Measurements from ENCODE around the gene CCDC39. TPM values are rescaled to one million over a fixed set of nuclear protein-coding genes. Genes with fewer than 3 reads are reported as not detected.

CCDC39 gene
- polyA plus RNA-seq, 1 of the 3 experiments (the other 2 are of a cell fraction): not detected

DNA sequence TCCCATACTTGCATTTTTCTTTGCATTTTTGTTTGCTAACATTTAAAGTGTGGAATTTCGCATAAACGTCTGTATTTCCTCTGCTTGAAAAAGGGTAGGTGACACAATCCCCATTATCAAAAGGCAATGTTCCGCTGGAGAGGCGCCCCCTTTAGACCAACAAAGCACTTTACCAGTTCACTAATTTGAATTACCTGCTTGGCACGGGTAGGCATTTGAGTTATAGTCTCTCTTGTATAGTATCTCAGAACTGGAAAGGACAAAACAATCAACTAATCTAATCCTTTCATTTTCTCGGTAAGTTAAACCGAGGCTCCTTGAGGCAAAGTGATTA lies 775 bp upstream of the CCDC39 start:
- Histone ChIP-seq H3K27ac (ENCODE audit: low read depth in 2 of 2, low read length in 1 of 2) (no peak overlapping the region), H3K79me2 (ENCODE audit: insufficient read depth) (no peaks in the 10 kb centered on the region; the same call in 1 of the 2 replicates), H4K20me1 (ENCODE audit: insufficient read depth) (no peaks in the 10 kb centered on the region), H3K9me2 (no peaks in the 10 kb centered on the region), H3K36me3 (replicated peaks in 1 of 2; ENCODE audit: control insufficient read depth in 1 of 2, insufficient read depth in 2 of 2, low read length in 1 of 2) (no peaks in the 10 kb centered on the region), H3K27me3 (ENCODE audit: insufficient read depth) (no peaks in the 10 kb centered on the region), H3K4me3 (ENCODE audit: low read depth in 2 of 2, low read length in 1 of 2) (peak overlapping the region; percentile 80 to 83), H3K9ac (peak overlapping the region; percentile 34; the same call in 1 of the 2 replicates), H3K9me3 (no peaks in the 10 kb centered on the region), H3K4me1 (ENCODE audit: control insufficient read depth in 1 of 2, insufficient read depth in 2 of 2, low read depth in 1 of 2, low read length in 1 of 2) (peaks cover 0 to 3% of the 10 kb centered on the region in 2 experiments; a peak in 2 of 4 replicates), H3K4me2 (peak overlapping the region; percentile 89), H2AFZ (ENCODE audit: low read depth) (peak overlapping the region; percentile 94), H3F3A (replicated peaks; ENCODE audit: insufficient read depth) (peaks cover 7% of the 10 kb centered on the region)
- WGBS (ENCODE audit: low lambda C conversion rate): 2% methylated on average over 7 of the region's 7 CpGs
- TF ChIP-seq JUND (IDR thresholded peaks at IDR 0.05) (no peak), RAD21 (IDR thresholded peaks at IDR 0.05; ENCODE audit: low read length) (peak; percentile 45)
- TF ChIP-seq, protein P1, sequence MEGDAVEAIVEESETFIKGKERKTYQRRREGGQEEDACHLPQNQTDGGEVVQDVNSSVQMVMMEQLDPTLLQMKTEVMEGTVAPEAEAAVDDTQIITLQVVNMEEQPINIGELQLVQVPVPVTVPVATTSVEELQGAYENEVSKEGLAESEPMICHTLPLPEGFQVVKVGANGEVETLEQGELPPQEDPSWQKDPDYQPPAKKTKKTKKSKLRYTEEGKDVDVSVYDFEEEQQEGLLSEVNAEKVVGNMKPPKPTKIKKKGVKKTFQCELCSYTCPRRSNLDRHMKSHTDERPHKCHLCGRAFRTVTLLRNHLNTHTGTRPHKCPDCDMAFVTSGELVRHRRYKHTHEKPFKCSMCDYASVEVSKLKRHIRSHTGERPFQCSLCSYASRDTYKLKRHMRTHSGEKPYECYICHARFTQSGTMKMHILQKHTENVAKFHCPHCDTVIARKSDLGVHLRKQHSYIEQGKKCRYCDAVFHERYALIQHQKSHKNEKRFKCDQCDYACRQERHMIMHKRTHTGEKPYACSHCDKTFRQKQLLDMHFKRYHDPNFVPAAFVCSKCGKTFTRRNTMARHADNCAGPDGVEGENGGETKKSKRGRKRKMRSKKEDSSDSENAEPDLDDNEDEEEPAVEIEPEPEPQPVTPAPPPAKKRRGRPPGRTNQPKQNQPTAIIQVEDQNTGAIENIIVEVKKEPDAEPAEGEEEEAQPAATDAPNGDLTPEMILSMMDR (IDR thresholded peaks at IDR 0.05): peak; percentile 67
- peak; percentile 38 for DNase-seq
- ChIA-PET POLR2A (no interaction called here), CTCF (interaction anchor here (1.0 to 1.5 kb wide), 2 partner anchors 21 to 54 kb away, joined by 3 read pairs; no protein-coding TSS in a partner anchor)

GRCh38 chr3:180678231-180678630 lies 1.1 kb downstream of the CCDC39 start:
- Histone ChIP-seq H3K9ac (no peak overlapping the region), H3K79me2 (ENCODE audit: insufficient read depth) (no peaks in the 10 kb centered on the region; the same call in 1 of the 2 replicates), H3K4me2 (peak overlapping the region; percentile 89; the same call in 1 of the 2 replicates), H3K4me1 (ENCODE audit: control insufficient read depth in 1 of 2, insufficient read depth in 2 of 2, low read depth in 1 of 2, low read length in 1 of 2) (peaks cover 0 to 3% of the 10 kb centered on the region in 2 experiments; a peak in 2 of 4 replicates), H3K36me3 (replicated peaks in 1 of 2; ENCODE audit: control insufficient read depth in 1 of 2, insufficient read depth in 2 of 2, low read length in 1 of 2) (no peaks in the 10 kb centered on the region), H3K4me3 (ENCODE audit: low read depth in 2 of 2, low read length in 1 of 2) (peak overlapping the region in 1 of 2 experiments; percentile 83; a peak in 1 of 4 replicates), H3K9me3 (no peaks in the 10 kb centered on the region), H2AFZ (ENCODE audit: low read depth) (no peak overlapping the region), H3K27me3 (ENCODE audit: insufficient read depth) (no peaks in the 10 kb centered on the region), H3K27ac (ENCODE audit: low read depth in 2 of 2, low read length in 1 of 2) (no peak overlapping the region), H3F3A (replicated peaks; ENCODE audit: insufficient read depth) (peaks cover 7% of the 10 kb centered on the region), H3K9me2 (no peaks in the 10 kb centered on the region), H4K20me1 (ENCODE audit: insufficient read depth) (no peaks in the 10 kb centered on the region)
- POLR2A ChIA-PET: no interaction called here
- TF ChIP-seq TAF1 (IDR thresholded peaks at IDR 0.05; ENCODE audit: borderline replicate concordance, low read depth, low read length): no peak
- no peak for TF ChIP-seq MEF2A (IDR thresholded peaks at IDR 0.05; ENCODE audit: borderline replicate concordance, low read depth)
- TF ChIP-seq SMC3 (IDR thresholded peaks at IDR 0.05; ENCODE audit: low read depth, low read length): no peak
- TF ChIP-seq JUND (IDR thresholded peaks at IDR 0.05): no peak
- TF ChIP-seq YY1 (IDR thresholded peaks at IDR 0.05; ENCODE audit: low read depth): no peak
- TF ChIP-seq NFIC (IDR thresholded peaks at IDR 0.05; ENCODE audit: borderline replicate concordance): no peak
- TF ChIP-seq TCF12 (IDR thresholded peaks at IDR 0.05): no peak
- TF ChIP-seq MXI1 (IDR thresholded peaks at IDR 0.05; ENCODE audit: low read depth, low read length): no peak
- TF ChIP-seq GABPA (IDR thresholded peaks at IDR 0.05; ENCODE audit: low read depth): no peak
- no peak for TF ChIP-seq EP300 (IDR thresholded peaks at IDR 0.05; ENCODE audit: borderline replicate concordance in 1 of 2, low read depth in 1 of 2, low read length in 1 of 2)
- TF ChIP-seq ZBTB33 (IDR thresholded peaks at IDR 0.05; ENCODE audit: borderline replicate concordance, low read depth): no peak
- no peak for TF ChIP-seq EZH2phosphoT487 (IDR thresholded peaks at IDR 0.05; ENCODE audit: borderline replicate concordance, low read depth)
- no peak for TF ChIP-seq CHD2 (IDR thresholded peaks at IDR 0.05; ENCODE audit: low read length, partially characterized antibody)
- no peak for TF ChIP-seq NRF1 (IDR thresholded peaks at IDR 0.05; ENCODE audit: low read depth, low read length)
- no peak for TF ChIP-seq RCOR1 (IDR thresholded peaks at IDR 0.05; ENCODE audit: low read length)
- TF ChIP-seq, protein P2, sequence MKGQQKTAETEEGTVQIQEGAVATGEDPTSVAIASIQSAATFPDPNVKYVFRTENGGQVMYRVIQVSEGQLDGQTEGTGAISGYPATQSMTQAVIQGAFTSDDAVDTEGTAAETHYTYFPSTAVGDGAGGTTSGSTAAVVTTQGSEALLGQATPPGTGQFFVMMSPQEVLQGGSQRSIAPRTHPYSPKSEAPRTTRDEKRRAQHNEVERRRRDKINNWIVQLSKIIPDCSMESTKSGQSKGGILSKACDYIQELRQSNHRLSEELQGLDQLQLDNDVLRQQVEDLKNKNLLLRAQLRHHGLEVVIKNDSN (IDR thresholded peaks at IDR 0.05; ENCODE audit: borderline replicate concordance, low read depth): no peak
- TF ChIP-seq RXRA (IDR thresholded peaks at IDR 0.05; ENCODE audit: borderline replicate concordance, low read depth): no peak
- CTCF ChIA-PET: interaction anchor here (1.0 to 1.3 kb wide), 3 partner anchors 10 to 33 kb away, joined by 4 to 6 read pairs (median 4); no protein-coding TSS in a partner anchor
- 23% methylated on average over 8 of the region's 8 CpGs for WGBS (ENCODE audit: low lambda C conversion rate)
- DNase-seq: no peak
